ENCODE results near the gene SLC6A17. TPM values are rescaled to one million over a fixed set of nuclear protein-coding genes. Genes with fewer than 3 reads are reported as not detected.

The SLC6A17 gene
- total RNA-seq, 2 donors from 2014 or later, result 0.51 to 1.8 TPM

DNA sequence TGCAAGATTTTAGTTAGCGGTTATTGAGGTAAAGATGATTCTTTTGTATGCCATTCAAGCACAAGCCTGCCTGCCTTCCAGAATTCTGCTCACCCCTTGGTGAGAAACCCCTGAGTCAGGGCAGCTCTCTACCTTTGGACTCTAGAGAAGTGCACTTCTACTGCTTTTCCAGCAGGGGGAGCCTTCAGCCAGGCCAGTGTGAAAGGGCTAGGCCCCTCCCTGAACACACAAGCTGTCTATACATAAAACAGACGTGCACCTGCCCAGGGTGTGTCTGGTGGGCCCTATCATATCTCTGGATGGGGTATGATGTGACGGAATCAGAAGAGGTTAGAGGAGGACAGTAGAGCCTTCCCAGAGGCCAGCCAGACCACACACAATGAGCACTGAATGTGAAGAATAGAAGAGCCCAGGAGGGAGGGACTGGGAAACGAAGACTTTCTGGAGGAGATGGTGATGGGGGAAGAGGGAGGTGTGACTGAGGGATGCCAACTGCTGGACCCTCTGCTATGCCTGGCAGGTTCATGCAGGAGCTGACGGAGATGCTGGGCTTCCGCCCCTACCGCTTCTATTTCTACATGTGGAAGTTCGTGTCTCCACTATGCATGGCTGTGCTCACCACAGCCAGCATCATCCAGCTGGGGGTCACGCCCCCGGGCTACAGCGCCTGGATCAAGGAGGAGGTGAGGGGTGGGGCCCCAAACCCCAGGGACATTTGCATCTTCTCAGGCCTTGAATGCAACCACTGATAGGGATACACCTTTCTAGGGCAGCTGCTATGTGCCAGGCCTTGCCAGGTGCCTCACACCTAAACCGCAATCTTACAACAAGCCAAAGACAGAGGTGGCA, 46.8 kb downstream of the SLC6A17 start:
- no peak for DNase-seq (ENCODE audit: low spot score)
- intact Hi-C loops (cut with DNase I), result no loop called here

DNA sequence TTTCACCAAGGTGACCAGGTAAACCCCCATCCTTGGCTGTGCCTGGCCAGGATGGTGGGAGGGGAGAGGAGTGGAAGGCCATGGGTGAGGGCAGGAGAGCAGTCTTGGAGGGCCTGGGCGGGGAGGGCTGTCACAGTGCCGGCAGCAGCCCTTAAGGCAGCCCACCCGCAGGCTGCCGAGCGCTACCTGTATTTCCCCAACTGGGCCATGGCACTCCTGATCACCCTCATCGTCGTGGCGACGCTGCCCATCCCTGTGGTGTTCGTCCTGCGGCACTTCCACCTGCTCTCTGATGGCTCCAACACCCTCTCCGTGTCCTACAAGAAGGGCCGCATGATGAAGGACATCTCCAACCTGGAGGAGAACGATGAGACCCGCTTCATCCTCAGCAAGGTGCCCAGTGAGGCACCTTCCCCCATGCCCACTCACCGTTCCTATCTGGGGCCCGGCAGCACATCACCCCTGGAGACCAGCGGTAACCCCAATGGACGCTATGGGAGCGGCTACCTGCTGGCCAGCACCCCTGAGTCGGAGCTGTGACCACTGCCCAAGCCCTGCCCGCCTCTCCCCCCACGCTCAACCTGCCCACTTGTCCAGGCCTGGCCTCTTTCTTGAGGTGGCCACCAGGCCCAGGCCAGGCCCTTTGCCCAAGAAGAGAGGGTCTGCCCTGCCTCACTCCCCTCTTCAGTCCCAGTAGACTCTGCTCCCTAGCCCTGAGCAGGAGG, 47.8 kb downstream of the SLC6A17 start:
- intact Hi-C loops (cut with DNase I), result no loop called here
- DNase-seq (ENCODE audit: low spot score), result no peak

DNA sequence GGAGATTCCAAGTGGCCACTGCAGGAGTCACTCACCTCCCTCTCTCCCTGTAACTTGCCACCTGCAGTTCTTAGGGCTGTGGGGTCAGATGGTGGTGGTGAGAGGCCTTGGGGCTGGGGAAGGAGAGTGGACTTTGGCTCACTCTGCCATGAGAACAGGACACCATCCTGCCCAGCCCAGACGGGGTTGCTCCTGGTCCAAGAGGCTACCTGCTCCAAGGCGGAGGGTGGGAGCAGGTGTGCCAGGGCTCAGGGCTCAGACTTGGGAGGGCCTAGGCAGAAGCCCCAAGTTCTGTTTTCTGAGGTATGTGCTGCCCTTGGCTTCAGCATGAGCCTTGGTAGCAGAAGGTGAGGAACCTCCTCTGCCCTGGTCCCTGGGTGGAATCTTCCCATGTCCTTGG, 48.5 kb downstream of the SLC6A17 start:
- intact Hi-C loops (cut with DNase I), result no loop called here

DNA sequence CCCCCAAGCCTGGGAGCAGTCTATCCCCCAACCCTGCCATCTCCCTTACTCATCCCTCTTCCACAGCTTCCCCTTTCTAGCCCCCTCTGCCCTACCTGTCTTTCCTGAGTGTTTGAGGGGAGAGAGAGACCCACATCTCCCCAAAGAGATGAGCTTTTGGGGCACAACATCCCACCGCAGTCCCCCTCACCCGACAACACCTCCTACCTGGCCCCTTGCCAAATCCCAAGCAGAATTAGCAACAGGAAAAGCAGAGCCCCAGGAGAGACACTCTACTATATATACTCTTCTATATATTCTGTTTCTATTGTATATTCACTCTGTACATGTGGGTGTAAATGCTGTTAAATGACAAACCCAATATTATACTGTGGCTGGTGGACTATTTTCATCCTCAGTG, 49.9 kb downstream of the SLC6A17 start:
- intact Hi-C loops (cut with DNase I), result loop anchor here in 1 of 2 donors (10.0 kb wide), 1 partner anchor 295 kb away; no protein-coding TSS in a partner anchor
- no peak for DNase-seq (ENCODE audit: low spot score)

More for the DNA sequence above, 48.5 kb downstream of the SLC6A17 start:
- DNase-seq (ENCODE audit: low spot score), result no peak

DNA sequence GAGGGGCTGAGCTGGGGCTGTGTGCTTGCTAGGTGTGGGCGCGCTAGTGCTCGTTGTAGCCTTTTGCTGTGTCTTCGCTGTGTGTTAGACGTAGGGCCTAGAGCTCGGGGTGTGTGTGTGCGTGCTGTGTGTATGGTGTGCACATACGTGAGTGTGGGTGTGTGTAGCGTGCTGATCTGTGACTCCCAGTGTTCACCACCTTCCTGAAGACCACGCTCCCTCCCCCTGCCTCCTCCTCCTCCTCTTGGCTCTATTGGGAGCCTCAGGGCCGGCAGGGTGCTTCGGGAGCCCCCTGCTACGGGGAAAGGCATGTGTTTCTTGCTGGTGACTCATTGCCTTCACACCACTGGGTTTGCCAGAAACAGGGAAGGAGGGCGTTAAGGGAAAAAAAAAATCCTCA, 50.4 kb downstream of the SLC6A17 start:
- intact Hi-C loops (cut with DNase I), result loop anchor here in 1 of 2 donors (10.0 kb wide), 1 partner anchor 294 kb away; no protein-coding TSS in a partner anchor
- no peak for DNase-seq (ENCODE audit: low spot score)

DNA sequence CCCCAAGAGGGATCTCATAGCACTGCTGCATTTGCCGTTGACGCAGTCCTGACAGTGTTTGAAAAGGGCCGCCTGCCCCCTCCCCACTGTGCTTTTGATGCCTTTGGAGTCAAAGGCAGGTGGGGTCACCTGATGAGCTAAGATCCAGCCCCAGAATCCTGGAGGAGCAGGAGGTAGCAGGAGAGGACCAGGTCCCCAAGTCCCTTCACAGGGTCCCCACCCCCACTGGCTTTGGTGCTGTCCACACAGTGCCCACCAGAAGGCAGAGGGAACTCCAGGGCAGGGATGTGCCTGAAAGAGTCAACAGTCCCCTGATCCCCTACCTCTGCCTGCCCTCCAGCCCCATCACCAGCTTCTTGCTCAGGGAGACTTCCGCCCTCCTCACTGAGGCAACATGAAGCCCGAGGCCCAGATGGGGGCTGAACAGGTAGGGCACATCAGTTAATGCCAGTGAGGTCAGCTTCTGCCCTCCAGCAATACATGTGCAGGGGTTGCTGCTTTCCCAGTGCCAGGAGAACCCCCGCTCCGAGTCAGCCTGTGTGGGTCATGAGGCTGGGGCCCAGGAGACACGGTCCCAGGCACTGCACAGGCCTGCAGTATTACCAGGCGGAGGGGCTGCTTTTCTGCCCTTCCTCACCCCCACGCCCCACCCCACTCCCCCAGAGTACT, 51.0 kb downstream of the SLC6A17 start:
- intact Hi-C loops (cut with DNase I), result loop anchor here in 1 of 2 donors (10.0 kb wide), 1 partner anchor 294 kb away; no protein-coding TSS in a partner anchor
- DNase-seq (ENCODE audit: low spot score), result no peak

DNA sequence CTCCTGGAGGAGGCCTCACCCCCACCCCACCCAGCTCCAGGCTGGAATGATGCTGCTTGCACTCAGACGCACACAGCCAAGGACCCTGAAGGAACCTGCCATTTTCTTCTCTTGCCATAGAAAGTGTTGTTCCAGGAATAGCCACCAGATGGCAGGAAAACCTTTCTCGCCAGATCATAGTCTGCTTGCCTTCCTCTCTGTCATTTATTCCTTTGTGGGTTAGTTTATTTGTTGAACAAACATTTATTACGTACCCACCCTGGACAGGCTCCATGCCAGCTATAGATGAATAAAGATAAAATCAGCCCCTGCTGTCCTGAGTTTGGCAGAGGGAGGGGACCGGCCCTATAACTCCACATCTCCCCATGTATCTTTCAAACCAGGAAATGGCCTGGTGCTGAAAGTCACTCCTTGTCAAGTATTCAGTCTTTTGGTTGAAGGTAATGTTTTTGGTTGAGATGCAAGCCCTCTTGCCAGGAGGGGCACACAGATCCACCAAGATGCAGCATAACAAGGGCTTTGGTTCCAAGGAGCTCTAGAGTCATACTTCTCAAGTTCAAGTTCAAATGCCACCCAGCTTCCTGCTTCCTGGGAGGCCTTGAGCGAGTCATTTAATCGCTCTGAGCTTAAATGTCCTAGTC, 52.8 kb downstream of the SLC6A17 start:
- intact Hi-C loops (cut with DNase I), result loop anchor here in 1 of 2 donors (10.0 kb wide), 1 partner anchor 292 kb away; no protein-coding TSS in a partner anchor

DNA sequence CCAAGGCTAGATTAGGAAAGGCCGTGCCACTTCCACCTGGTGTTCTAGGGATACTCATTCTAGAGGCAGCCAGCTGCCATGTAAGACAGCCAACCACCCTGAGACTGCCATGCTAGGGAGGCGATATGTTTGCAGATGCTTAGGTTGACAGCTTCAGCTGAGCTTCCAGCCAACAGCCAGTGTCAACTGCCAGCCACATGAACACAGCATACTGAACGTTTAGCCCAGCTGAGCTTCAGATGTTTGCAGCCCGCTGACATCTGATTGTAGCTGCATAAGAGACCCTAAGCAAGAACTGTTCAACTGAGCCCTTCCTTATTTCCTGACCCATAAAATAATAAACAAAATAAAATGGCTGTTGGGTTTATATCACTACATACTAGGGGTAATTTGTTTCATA, 54.9 kb downstream of the SLC6A17 start:
- DNase-seq (ENCODE audit: low spot score), result no peak
- intact Hi-C loops (cut with DNase I), result loop anchor here in 1 of 2 donors (5.0 to 10.0 kb wide), 2 partner anchors 252 to 290 kb away; no protein-coding TSS in a partner anchor

More for the DNA sequence above, 52.8 kb downstream of the SLC6A17 start:
- no peak for DNase-seq (ENCODE audit: low spot score)

DNA sequence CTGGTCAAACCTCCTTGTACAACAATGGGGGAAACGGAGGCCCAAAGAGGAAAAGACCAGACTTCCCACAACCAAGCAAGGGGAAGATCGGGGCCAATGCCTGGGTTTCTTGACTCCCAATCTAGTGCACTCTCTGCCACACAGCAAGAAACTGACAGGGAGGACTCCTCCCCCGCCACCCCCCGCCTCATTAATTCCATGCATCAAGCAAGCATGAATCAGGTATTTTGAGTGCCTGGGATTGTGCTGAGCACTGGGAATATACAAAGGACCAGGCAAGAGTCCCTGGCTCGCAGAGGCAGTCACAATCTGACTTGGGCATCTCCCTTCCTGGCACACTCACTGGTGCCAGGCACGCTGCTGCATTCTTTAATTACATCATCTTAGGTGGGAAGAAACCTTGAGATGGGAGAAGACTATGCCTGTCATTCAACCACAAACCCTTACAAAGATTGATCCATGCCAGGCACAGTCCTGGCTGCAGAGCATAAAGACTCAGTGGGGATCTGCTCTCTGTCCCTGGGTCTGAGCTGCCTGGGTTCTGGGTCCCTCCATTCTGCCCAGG, 55.4 kb downstream of the SLC6A17 start:
- DNase-seq (ENCODE audit: low spot score), result no peak
- intact Hi-C loops (cut with DNase I), result loop anchor here (2.0 to 10.0 kb wide), 5 partner anchors 103 to 289 kb away; no protein-coding TSS in a partner anchor

DNA sequence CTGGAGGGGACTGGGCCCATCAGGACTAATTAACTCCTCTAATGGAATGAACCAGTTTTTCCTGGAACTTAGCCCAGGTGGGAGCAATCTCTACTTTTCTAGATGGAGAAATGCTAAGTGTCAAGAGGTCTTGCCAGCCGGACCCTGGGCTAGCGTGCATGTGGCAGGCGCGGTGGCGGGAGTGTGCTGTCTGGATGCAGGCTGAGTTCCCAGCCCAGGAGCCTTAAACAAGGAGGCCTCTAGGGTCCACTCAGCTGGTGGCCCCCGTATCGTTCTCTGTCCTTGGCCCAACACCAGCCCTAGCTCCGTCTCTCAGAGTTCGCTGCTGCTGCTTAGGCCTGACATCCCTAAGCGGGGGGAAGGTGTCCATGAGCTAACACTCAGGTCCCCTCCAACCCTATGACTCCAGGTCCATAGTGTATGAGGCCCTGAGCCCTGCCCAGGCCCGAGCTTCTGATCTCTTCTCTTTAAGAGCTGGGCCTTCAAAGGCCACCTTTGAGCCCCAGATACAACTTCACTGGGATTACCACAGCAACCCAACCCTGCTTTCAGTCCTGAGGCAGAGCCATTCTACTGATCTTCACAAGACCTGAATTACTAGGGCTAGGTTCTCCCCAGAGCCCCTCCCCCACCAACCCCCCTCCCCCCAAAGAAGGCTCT, 56.1 kb downstream of the SLC6A17 start:
- intact Hi-C loops (cut with DNase I), result loop anchor here (2.0 to 10.0 kb wide), 5 partner anchors 102 to 288 kb away; no protein-coding TSS in a partner anchor
- no peak for DNase-seq (ENCODE audit: low spot score)

DNA sequence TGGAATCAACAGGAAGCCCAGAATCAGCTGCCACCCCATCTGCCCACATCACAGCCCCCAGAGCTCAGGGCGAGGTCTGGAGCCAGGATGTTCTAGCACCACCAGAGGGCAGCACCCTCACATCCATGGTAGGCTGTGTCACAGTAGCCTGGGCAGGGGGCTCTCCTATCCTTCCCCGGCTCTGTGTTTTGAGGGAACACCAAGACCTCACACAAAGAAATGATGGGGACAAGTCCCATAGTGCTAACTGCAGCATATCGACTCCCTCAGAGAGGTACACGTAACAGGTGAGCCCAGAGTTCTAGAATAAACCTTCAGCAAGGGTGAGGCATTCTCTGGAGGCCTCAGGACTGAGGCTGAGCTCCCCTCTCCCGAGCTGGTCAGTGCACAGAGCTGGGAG, 57.5 kb downstream of the SLC6A17 start:
- intact Hi-C loops (cut with DNase I), result loop anchor here (2.0 to 10.0 kb wide), 5 partner anchors 101 to 287 kb away; no protein-coding TSS in a partner anchor
- no peak for DNase-seq (ENCODE audit: low spot score)

DNA sequence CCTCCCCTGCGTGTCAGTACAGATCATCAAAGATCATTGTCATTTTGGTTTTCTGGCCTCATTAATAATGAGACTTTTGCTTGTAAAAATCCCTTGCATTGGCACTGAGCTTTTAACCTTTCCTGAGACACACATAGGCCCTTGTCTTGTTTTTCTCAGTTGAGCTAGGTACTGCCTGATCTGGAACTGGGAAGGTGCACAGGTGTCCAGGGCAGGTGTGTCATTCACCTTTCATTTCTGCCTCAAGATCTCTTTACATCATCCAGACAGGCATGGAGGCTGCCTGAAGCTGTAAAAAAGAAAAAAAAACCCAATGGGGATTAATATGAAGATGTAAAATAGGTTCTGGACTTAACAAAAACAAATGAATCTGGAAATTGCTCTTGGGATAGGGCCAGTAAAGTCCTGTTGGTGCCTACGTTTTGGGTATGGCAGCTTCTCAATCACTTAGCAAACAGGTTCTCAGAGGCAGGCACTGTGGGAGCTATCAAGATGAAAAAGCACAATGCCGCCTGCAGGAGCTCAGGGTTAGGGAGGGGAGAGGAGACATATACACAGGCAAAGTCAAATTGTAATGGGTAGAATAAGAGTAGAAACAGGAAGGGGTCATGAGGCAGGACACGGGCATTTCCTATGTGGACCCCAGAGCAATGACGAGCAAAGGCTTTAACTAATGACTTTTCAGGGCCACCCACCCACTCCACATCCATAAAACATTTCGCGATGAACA, 58.8 kb downstream of the SLC6A17 start:
- no peak for DNase-seq (ENCODE audit: low spot score)
- intact Hi-C loops (cut with DNase I), result loop anchor here in 1 of 2 donors (5.0 to 10.0 kb wide), 2 partner anchors 248 to 286 kb away; no protein-coding TSS in a partner anchor

DNA sequence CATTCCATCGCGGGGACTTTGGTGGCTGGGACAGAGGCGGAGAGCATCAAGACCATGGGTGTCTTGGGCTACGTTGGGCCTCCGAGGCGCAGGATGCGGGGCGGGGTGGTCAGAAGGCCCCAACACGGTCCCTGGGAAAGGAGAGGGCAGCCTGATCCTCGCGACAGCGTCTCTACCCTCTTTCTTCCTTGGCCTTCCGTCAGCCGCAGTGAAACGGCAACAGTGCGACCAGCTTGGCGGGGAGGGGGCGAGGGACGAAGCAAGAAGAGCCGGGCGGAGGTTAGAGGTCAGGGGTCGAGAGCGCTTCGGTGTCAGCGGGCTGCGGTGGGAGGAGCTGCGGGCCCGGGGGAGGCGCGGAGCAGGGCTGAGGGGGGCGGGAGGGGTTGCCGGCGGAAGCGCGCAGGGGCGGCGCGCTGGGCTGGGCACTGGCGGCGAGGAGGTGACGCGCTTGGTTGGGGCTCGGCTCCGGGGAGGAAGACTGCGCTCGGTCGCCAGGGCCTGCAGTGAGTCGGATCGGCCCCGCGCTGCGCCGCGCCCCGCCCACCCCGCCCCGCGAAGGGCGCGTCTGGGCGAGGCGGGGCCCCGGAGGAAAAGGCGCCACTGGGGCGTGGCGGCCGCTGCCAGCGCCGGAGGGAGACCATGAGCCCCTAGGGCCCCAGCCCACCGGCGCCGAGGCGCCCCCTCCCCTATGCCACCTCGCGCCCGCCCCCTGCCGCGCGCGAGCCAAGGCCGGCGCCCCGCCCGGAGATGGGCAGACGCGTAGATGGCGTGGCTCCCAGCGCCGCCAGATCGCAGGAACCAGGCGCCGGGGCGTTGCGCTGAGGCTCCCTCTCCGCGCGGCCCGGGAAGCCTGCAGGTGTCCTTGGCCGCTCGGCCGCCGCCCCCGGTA, 59.7 kb downstream of the SLC6A17 start, which contains the start of gene KCNC4:
Gene KCNC4 (plus strand): TSS at position 600 of the 889 bp plus-strand sequence. CDS start 1,186 bp downstream, outside the sequence.
- DNase-seq (ENCODE audit: low spot score), result peak; percentile 97
- intact Hi-C loops (cut with DNase I), result loop anchor here in 1 of 2 donors (5.0 to 10.0 kb wide), 2 partner anchors 247 to 285 kb away; no protein-coding TSS in a partner anchor

DNA sequence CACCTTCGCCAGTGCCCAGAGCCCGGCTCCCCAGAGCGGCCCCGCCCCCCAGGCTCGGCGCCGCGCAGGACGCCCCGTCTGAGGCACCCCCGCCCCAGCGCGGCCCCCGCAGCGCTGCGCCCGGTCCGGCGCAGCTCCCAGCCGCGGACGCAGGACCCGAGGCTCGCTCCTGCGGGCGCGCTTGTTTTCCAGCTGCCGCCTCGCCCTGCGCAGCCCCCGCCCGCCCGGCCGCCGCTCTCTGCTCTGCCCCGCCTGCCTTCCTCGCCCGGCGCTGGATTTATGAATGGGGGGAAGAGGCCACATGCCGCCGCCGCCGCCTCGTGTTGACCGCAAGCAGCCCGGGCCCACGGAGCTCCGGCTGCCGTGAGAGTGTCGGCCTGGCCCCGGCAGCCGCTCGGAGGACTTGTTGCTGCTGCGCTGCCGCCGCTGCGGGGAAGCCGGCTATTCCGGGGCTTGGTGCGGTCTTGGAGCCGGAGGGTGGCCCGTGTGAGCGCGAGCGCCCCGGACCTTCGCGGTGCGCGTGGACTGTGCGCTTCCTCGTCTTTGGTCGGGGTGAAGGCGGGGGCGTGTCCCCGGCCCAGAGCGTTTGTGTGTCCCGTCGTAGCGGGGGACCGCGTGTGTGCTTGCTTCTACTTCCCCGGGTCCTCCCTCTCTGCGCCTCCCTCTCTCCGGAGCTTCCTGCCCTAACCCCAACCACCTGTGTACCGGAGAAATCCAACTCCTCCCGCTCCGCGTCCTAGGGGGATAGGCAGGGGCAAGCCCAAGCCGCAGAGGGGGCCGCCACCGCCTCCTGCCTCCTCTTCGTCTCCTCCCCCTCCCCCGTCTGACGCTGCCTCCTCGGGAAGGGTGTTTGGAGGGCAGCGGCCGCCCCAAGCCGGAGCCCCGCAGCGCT, 60.6 kb downstream of the SLC6A17 start:
- peak; percentile 87 for DNase-seq (ENCODE audit: low spot score)
- intact Hi-C loops (cut with DNase I), result no loop called here
